ENCODE measurements around the gene PRRX2.
"Not testable (repeated sequence)": the region's sequence is repeated elsewhere in the genome, so short reads cannot be mapped to it uniquely, and the experiment has no call there.

The PRRX2 gene

DNA sequence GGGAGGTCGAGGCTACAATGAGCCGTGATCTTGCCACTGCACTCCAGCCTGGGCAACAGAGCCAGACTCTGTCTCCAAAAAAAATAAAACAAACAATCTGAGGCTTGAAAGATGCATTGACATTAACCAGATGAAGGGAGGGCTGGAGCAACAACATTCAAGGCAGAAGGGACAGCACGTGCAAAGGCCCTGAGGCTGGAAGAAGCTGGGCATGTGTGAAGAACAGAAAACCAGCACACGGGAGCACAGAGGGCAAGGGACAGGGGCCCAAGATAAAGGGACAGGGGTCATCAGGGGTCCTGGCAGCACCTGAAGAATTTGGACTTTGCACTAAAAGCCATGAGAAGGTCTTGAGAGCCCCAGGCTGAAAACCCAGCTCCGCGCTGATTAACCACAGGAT is 84.1 kb downstream of the PRRX2 start:
- Histone ChIP-seq H3K27me3 (peaks cover 7% of the 10 kb centered on the region), H3K4me2 (no peak overlapping the region), H3K4me3 (no peak overlapping the region), H4K20me1 (no peaks in the 10 kb centered on the region), H3K9ac (no peak overlapping the region), H3K9me3 (no peaks in the 10 kb centered on the region), H3K27ac (no peak overlapping the region), H3K4me1 (peaks cover 19% of the 10 kb centered on the region), H3K36me3 (no peaks in the 10 kb centered on the region)
- no peak for TF ChIP-seq Cebpa-rat (IDR thresholded peaks at IDR 0.05)

GRCh38 chr9:129750013-129750638 is 84.7 kb downstream of the PRRX2 start:
- Histone ChIP-seq H3K4me3 (no peak overlapping the region), H3K27me3 (peaks cover 7% of the 10 kb centered on the region), H3K27ac (no peak overlapping the region), H4K20me1 (no peaks in the 10 kb centered on the region), H3K36me3 (no peaks in the 10 kb centered on the region), H3K4me1 (peaks cover 19% of the 10 kb centered on the region), H3K9ac (no peak overlapping the region), H3K9me3 (no peaks in the 10 kb centered on the region), H3K4me2 (no peak overlapping the region)
- no peak for TF ChIP-seq Cebpa-rat (IDR thresholded peaks at IDR 0.05)

GRCh38 chr9:129751841-129752801 is 86.7 kb downstream of the PRRX2 start:
- Histone ChIP-seq H3K36me3 (no peaks in the 10 kb centered on the region), H3K4me2 (peak overlapping the region; percentile 70), H3K27me3 (peaks cover 7% of the 10 kb centered on the region), H3K27ac (no peak overlapping the region), H3K4me3 (no peak overlapping the region), H3K9ac (no peak overlapping the region), H3K4me1 (peaks cover 33% of the 10 kb centered on the region), H3K9me3 (no peaks in the 10 kb centered on the region), H4K20me1 (no peaks in the 10 kb centered on the region)
- no peak for TF ChIP-seq Cebpa-rat (IDR thresholded peaks at IDR 0.05)

- Histone ChIP-seq H3K36me3 (no peaks in the 10 kb centered on the region), H3K4me2 (peak within 1 kb of the TSS; percentile 70), H3K4me3 (no peak within 1 kb of the TSS), H3K4me1 (peaks cover 43% of the 10 kb centered on the region), H3K9ac (no peak within 1 kb of the TSS), H3K27ac (no peak within 1 kb of the TSS), H3K9me3 (no peaks in the 10 kb centered on the region), H4K20me1 (no peaks in the 10 kb centered on the region), H3K27me3 (peaks cover 7% of the 10 kb centered on the region)
- TF ChIP-seq Cebpa-rat (IDR thresholded peaks at IDR 0.05), result no peak
These were observed 87.7 kb downstream of the PRRX2 start, which contains the start of gene PTGES for GRCh38 chr9:129752900-129753729. Gene PTGES, minus strand, starts transcription at chr9:129753042. Its CDS starts 30 bp downstream, at chr9:129753012.

- Histone ChIP-seq H3K36me3 (no peaks in the 10 kb centered on the region), H4K20me1 (no peaks in the 10 kb centered on the region), H3K9me3 (no peaks in the 10 kb centered on the region), H3K27ac (no peak overlapping the region), H3K4me3 (no peak overlapping the region), H3K27me3 (peaks cover 7% of the 10 kb centered on the region), H3K9ac (no peak overlapping the region), H3K4me2 (no peak overlapping the region), H3K4me1 (peaks cover 44% of the 10 kb centered on the region)
- TF ChIP-seq Cebpa-rat (IDR thresholded peaks at IDR 0.05), result no peak
These were observed 89.7 kb downstream of the PRRX2 start for GRCh38 chr9:129755151-129755550.

DNA sequence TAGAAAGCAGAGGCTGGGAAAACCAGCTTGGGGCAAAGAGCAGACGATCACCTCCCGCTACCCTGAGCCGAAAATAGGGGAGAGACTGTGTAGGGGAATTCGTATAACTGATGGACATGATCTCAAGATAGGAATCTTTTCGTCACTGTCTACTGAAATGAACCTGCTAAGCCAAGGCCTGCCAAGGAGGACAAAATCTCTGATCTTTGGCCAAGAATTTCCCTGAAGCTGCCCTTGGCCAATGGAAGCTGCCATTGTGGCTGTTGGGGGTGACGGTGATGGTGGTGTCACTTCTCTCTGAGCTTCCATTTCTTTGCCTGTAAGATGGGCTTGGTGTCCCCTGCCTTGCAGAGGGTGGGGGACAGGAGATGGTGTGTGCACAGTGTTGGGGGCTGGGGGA is 90.7 kb downstream of the PRRX2 start:
- Histone ChIP-seq H3K27me3 (peaks cover 7% of the 10 kb centered on the region), H3K36me3 (no peaks in the 10 kb centered on the region), H3K27ac (no peak overlapping the region), H4K20me1 (no peaks in the 10 kb centered on the region), H3K4me1 (peaks cover 44% of the 10 kb centered on the region), H3K9ac (no peak overlapping the region), H3K4me3 (no peak overlapping the region), H3K9me3 (no peaks in the 10 kb centered on the region), H3K4me2 (peak overlapping the region; percentile 55)
- TF ChIP-seq Cebpa-rat (IDR thresholded peaks at IDR 0.05), result no peak

GRCh38 chr9:129757045-129757444 is 91.6 kb downstream of the PRRX2 start:
- Histone ChIP-seq H3K27me3 (peaks cover 7% of the 10 kb centered on the region), H3K27ac (0 out of 2 replicates have a peak overlapping the region, but pooled peaks have one; percentile 0), H4K20me1 (no peaks in the 10 kb centered on the region), H3K9me3 (no peaks in the 10 kb centered on the region), H3K36me3 (no peaks in the 10 kb centered on the region), H3K4me1 (peaks cover 47% of the 10 kb centered on the region), H3K9ac (no peak overlapping the region), H3K4me2 (peak overlapping the region; percentile 55), H3K4me3 (no peak overlapping the region)
- no peak for TF ChIP-seq Cebpa-rat (IDR thresholded peaks at IDR 0.05)

- Histone ChIP-seq H3K27me3 (no peaks in the 10 kb centered on the region), H3K9me3 (no peaks in the 10 kb centered on the region), H3K27ac (no peak overlapping the region), H3K9ac (no peak overlapping the region), H3K4me2 (no peak overlapping the region), H4K20me1 (no peaks in the 10 kb centered on the region), H3K4me1 (peaks cover 34% of the 10 kb centered on the region), H3K4me3 (no peak overlapping the region), H3K36me3 (no peaks in the 10 kb centered on the region)
- no peak for TF ChIP-seq Cebpa-rat (IDR thresholded peaks at IDR 0.05)
These were observed 93.9 kb downstream of the PRRX2 start for GRCh38 chr9:129759319-129759718.

- no peaks in the 10 kb centered on the region for H3K9me3 ChIP-seq
- no peak overlapping the region for H3K9ac ChIP-seq
- H3K4me1 ChIP-seq, result peaks cover 34% of the 10 kb centered on the region
These were observed 94.5 kb downstream of the PRRX2 start for GRCh38 chr9:129759804-129760502.

GRCh38 chr9:129760784-129761183 is 95.3 kb downstream of the PRRX2 start:
- H3K36me3 ChIP-seq, H4K20me1 ChIP-seq, H3K27ac ChIP-seq, H3K4me2 ChIP-seq, H3K4me3 ChIP-seq, H3K9me3 ChIP-seq, H3K9ac ChIP-seq, H3K27me3 ChIP-seq: not testable (repeated sequence)
- peaks cover 33% of the 10 kb centered on the region for H3K4me1 ChIP-seq

More at GRCh38 chr9:129759804-129760502, 94.5 kb downstream of the PRRX2 start:
- H3K27me3 ChIP-seq, result no peaks in the 10 kb centered on the region
- H3K27ac ChIP-seq, result no peak overlapping the region
- H4K20me1 ChIP-seq, result no peaks in the 10 kb centered on the region
- H3K36me3 ChIP-seq, result no peaks in the 10 kb centered on the region
- H3K4me2 ChIP-seq, result no peak overlapping the region
- H3K4me3 ChIP-seq, result no peak overlapping the region
- TF ChIP-seq Cebpa-rat (IDR thresholded peaks at IDR 0.05), result no peak

Data from BLaER1 (cell line).